ENCODE measurements around the gene VDAC2.

DNA sequence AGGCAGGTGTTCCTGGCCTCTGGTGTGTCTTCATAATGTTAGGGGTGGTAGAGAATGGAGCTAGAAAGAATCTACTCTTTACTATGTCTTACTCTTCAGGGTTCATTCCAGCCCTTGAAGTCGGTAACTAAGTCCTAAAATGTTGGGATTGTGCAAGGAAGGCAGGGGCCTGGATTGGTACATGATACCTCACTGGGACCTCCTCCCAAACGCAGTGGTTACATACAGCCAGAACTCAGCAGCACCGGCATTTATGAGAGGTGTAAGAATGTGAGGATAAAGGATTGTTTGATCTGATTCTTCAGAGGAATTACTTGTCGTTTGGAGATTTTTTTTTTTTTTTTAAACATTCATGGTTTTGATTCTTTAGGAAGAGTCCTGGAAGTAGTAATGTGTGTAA is 18.2 kb downstream of the VDAC2 start:
- TF ChIP-seq, protein P1, sequence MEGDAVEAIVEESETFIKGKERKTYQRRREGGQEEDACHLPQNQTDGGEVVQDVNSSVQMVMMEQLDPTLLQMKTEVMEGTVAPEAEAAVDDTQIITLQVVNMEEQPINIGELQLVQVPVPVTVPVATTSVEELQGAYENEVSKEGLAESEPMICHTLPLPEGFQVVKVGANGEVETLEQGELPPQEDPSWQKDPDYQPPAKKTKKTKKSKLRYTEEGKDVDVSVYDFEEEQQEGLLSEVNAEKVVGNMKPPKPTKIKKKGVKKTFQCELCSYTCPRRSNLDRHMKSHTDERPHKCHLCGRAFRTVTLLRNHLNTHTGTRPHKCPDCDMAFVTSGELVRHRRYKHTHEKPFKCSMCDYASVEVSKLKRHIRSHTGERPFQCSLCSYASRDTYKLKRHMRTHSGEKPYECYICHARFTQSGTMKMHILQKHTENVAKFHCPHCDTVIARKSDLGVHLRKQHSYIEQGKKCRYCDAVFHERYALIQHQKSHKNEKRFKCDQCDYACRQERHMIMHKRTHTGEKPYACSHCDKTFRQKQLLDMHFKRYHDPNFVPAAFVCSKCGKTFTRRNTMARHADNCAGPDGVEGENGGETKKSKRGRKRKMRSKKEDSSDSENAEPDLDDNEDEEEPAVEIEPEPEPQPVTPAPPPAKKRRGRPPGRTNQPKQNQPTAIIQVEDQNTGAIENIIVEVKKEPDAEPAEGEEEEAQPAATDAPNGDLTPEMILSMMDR (IDR thresholded peaks at IDR 0.05): no peak
- no peak for TF ChIP-seq POLR2A (IDR thresholded peaks at IDR 0.05)

Measured in Peyer's patch (tissue), 4 donors.